Activated T-cell treated with anti-CD3 and anti-CD28 coated beads, Interleukin-2, amount 50 U/mL, for 72 hours (primary cell): ENCODE results near the gene PNMA8C. TPM values are rescaled to one million over a fixed set of nuclear protein-coding genes. Genes with fewer than 3 reads are reported as not detected.
"Not testable (repeated sequence)": the region's sequence is repeated elsewhere in the genome, so short reads cannot be mapped to it uniquely, and the experiment has no call there.

Experiments used
- ATAC-seq, 2 donors: fragments of 150-1000 bp; cut with Tn5 transposase; replicated peaks in 1 of 2; 2 replicates each; pipeline ENCODE4 v1.10.0; 2021; ENCODE audit warnings: moderate library complexity in 2 of 2, mild to moderate bottlenecking in 1 of 2
- DNase-seq, 2 donors: peaks; one replicate each; pipeline ENCODE4 v3.0.0; 2021 to 2022; ENCODE audit warnings: mixed read lengths in 1 of 2
- H3K27ac Mint-ChIP-seq: one replicate; pipeline ENCODE4 v1.8.0; 2022; ENCODE audit warnings: mild to moderate bottlenecking, moderate library complexity, mixed read lengths
- H3K27me3 Mint-ChIP-seq: one replicate; pipeline ENCODE4 v1.8.0; 2022; ENCODE audit warnings: low read depth, mixed read lengths
- H3K36me3 Mint-ChIP-seq, 2 donors: one replicate each; pipeline ENCODE4 v1.8.0; 2022; ENCODE audit warnings: mixed read lengths in 2 of 2, mild to moderate bottlenecking in 1 of 2; ENCODE audit not compliant: insufficient read depth in 2 of 2
- H3K4me1 Mint-ChIP-seq: one replicate; pipeline ENCODE4 v1.8.0; 2022; ENCODE audit warnings: low read depth, mixed read lengths
- H3K4me3 Mint-ChIP-seq, 2 donors: one replicate each; pipeline ENCODE4 v1.8.0; 2022; ENCODE audit warnings: mild to moderate bottlenecking in 2 of 2, mixed read lengths in 2 of 2, moderate library complexity in 2 of 2
- H3K9me3 Mint-ChIP-seq, 2 donors: one replicate each; pipeline ENCODE4 v1.8.0; 2022; ENCODE audit warnings: mixed read lengths in 2 of 2
- total RNA-seq, 2 donors: library from RNA; stranded (reverse); gene quantifications; one replicate each; pipeline ENCODE4 v1.2.3, GENCODE V29; 2022

The PNMA8C gene
- total RNA-seq, 2 donors from 2014 or later: not detected

DNA sequence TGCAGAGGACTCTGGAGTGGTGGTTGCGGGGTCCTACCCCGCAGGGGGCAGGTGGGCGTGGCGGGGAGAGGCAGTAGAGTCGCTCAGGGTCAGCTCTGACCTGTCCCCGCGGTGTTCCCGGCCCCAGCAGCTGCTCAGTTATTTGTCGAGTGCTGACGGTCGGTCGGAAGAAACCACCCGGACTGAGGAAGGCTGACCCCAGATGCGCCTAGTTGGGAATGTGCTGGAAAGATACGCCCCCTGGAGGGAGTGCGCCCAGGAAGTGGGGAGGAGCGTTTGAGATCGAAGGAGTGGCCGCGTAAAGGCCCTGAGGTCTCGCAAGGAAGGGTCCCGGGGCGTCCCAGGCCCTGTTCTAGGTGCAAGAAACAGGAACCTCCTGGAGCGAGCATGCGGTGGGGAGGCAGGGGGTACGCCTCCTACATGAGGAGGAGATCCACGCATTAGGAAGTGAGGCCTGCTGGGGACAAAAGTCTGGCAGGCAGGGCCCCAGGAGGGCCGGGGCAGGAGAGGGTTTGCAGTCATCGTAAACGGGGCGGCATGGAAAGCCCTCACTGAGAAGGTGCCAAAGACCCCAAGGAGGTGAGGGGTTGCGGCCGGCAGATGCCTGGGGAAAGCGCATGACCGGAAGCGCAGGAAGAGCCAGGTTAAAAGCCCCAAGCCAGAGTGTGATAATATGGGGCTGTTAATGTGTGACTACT lies 24.5 kb downstream of the PNMA8C start:
- Mint-ChIP-seq H3K9me3 (no peaks in the 10 kb centered on the region), H3K27me3 (peaks cover 62% of the 10 kb centered on the region), H3K27ac (no peak overlapping the region), H3K4me3 (peak overlapping the region; percentile 65 to 69), H3K4me1 (peaks cover 32% of the 10 kb centered on the region), H3K36me3 (no peaks in the 10 kb centered on the region)
- ATAC-seq (peak; percentile 20 to 28), DNase-seq (no peak)

GRCh38 chr19:46402725-46403124 lies 26.0 kb downstream of the PNMA8C start:
- Mint-ChIP-seq H3K4me1 (peaks cover 24% of the 10 kb centered on the region), H3K4me3 (no peak overlapping the region), H3K36me3 (no peaks in the 10 kb centered on the region), H3K27ac (no peak overlapping the region), H3K27me3 (peaks cover 48% of the 10 kb centered on the region), H3K9me3 (no peaks in the 10 kb centered on the region)
- peak; percentile 25 to 36 for ATAC-seq
- no peak for DNase-seq

DNA sequence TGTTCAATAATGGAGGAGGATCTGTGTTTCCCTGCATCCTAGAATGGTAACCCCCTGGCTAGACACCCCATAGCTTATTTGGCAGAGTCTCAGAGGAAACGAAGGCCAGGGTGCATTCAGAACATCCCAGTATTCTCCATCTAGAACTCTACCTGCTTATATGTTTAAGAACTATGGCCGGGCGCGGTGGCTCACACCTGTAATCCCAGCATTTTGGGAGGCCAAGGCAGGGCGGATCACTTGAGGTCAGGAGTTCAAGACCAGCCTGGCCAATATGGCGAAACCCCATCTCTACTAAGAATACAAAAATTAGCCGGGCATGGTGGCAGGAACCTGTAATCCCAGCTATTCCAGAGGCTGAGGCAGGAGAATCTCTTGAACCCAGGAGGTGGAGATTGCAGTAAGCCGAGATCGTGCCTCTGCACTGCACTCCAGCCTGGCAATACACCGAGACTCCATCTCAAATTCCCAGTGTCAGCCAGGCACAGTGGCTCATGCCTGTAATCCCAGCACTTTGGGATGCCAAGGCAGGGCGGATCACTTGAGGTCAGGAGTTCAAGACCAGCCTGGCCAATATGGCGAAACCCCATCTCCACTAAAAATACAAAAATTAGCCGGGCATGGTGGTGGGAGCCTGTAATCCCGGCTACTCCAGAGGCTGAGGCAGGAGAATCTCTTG lies 30.8 kb downstream of the PNMA8C start:
- not testable (repeated sequence) for ATAC-seq, H3K36me3 Mint-ChIP-seq, H3K27ac Mint-ChIP-seq, H3K9me3 Mint-ChIP-seq, H3K4me1 Mint-ChIP-seq, H3K4me3 Mint-ChIP-seq, DNase-seq
- H3K27me3 Mint-ChIP-seq: peaks cover 13% of the 10 kb centered on the region

GRCh38 chr19:46394402-46394797 lies 34.3 kb downstream of the PNMA8C start:
- Mint-ChIP-seq H3K27me3 (no peaks in the 10 kb centered on the region), H3K4me1 (no peaks in the 10 kb centered on the region), H3K27ac (no peak overlapping the region), H3K4me3 (no peak overlapping the region), H3K36me3 (peaks cover 4 to 8% of the 10 kb centered on the region in 2 donors), H3K9me3 (no peaks in the 10 kb centered on the region)
- ATAC-seq (no peak), DNase-seq (no peak)

DNA sequence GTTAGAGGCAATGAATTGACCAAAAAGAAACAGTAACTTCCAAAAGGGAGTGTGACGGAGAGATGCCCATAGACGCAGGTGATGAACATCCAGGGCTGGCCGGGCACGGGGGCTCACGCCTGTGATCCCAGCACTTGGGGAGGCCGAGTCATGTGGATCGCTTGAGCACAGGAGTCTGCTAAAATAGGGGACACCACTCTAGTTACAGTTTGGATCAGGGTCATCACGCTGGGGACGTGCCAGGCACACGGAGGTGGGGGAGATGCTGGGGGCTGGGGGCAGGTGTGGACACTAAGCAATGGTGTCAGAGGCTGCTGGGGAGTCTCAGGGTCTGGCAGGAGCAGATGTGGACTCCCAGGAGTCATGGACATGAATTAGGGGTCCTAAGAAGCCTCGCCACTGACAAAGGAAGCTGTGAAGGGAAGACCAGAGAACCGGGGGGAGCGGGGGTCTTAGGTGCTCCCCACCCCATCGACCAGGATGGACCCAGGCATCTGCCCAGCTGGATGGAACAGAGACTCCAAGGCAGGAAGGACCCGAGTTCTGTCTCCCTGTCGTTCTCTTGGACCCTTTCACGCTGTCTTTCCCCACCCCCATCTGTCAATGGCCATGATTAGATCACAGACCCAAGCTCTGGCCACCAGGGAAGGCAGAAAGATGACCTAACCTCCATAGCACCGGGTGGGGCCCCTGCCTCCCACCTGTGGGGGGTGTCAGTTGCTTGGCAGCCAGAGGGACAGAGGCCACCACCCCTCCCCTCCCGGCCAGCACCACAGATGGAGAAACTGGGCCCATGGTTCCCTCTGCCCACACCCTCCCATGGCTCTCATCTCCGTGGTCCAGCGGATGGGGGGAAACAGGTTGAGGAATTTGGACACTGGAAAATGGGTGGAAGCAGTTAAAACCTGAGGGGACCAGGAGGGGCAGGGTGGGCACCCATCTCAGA lies 35.0 kb downstream of the PNMA8C start:
- H3K27ac Mint-ChIP-seq: no peak overlapping the region
- no peak overlapping the region for H3K4me3 Mint-ChIP-seq
- no peaks in the 10 kb centered on the region for H3K4me1 Mint-ChIP-seq
- H3K9me3 Mint-ChIP-seq: no peaks in the 10 kb centered on the region
- no peak for DNase-seq
- ATAC-seq: no peak
- no peaks in the 10 kb centered on the region for H3K27me3 Mint-ChIP-seq
- peaks cover 6 to 10% of the 10 kb centered on the region in 2 donors for H3K36me3 Mint-ChIP-seq

- H3K27ac Mint-ChIP-seq: peak overlapping the region; percentile 15
- DNase-seq: no peak
- H3K27me3 Mint-ChIP-seq: no peaks in the 10 kb centered on the region
- no peaks in the 10 kb centered on the region for H3K9me3 Mint-ChIP-seq
- no peak for ATAC-seq
- H3K36me3 Mint-ChIP-seq: peaks cover 6 to 10% of the 10 kb centered on the region in 2 donors
- H3K4me3 Mint-ChIP-seq: no peak overlapping the region
- H3K4me1 Mint-ChIP-seq: no peaks in the 10 kb centered on the region
Measured at GRCh38 chr19:46392837-46393236, 35.9 kb downstream of the PNMA8C start.

DNA sequence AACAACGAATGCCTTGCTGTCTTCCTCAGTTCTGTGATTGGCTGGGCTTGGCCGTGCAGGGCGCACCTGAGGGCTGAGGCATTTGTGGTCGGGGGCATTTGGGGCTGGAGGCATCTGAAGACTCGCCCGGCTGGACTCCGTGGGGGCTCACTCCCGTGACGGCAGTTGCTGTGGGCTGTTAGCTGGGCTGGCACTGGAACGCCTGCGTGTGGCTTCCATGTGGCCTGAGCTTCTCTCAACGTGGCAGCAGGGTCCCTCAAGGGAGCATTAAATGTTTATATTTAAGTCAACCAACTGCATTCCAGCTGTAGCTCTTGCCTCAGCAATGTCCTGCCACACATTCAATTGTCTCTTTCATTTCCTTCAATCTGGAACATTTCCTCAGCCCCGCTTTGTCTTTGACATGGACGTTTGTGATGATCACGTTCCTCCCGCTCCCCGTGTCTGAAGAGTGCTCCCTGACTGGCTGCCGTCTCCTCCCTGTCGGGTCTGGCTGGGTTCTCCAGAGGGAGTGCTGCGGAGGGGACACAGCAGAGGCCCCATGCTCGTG lies 36.4 kb downstream of the PNMA8C start:
- no peak for DNase-seq
- Mint-ChIP-seq H3K9me3 (no peaks in the 10 kb centered on the region), H3K27me3 (no peaks in the 10 kb centered on the region), H3K4me3 (no peak overlapping the region), H3K36me3 (peaks cover 6 to 13% of the 10 kb centered on the region in 2 donors), H3K4me1 (no peaks in the 10 kb centered on the region), H3K27ac (peak overlapping the region; percentile 15)
- no peak for ATAC-seq

- no peak for DNase-seq
- Mint-ChIP-seq H3K4me1 (no peaks in the 10 kb centered on the region), H3K27me3 (no peaks in the 10 kb centered on the region), H3K36me3 (peaks cover 6 to 17% of the 10 kb centered on the region in 2 donors), H3K9me3 (no peaks in the 10 kb centered on the region), H3K4me3 (no peak overlapping the region), H3K27ac (no peak overlapping the region)
- ATAC-seq: no peak
Measured at GRCh38 chr19:46391296-46392251, 37.2 kb downstream of the PNMA8C start.

DNA sequence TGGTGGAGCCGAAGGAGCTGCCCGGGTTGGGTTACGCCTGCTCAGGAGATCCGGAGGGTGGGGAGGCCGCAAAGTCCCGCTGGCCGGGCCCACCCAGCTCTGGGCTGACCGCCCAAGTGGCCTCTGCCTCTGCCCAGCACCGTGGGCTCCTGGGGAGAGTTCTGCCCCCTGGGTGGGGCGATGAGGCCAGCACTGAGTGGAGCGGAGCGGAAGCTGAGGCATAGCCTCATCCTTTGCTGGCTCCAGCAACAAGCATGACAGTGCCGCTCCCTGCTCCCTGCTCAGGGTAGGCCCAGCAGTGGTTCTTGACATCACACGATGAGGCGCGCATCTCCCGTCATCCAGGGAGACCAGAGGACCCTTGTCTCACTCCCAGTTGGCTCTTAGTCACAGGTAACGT lies 37.9 kb downstream of the PNMA8C start:
- peaks cover 6 to 17% of the 10 kb centered on the region in 2 donors for H3K36me3 Mint-ChIP-seq
- DNase-seq: no peak
- no peaks in the 10 kb centered on the region for H3K9me3 Mint-ChIP-seq
- H3K27ac Mint-ChIP-seq: no peak overlapping the region
- no peak for ATAC-seq
- H3K4me1 Mint-ChIP-seq: no peaks in the 10 kb centered on the region
- no peak overlapping the region for H3K4me3 Mint-ChIP-seq
- no peaks in the 10 kb centered on the region for H3K27me3 Mint-ChIP-seq

GRCh38 chr19:46390121-46390858 lies 38.4 kb downstream of the PNMA8C start:
- ATAC-seq (no peak), DNase-seq (no peak)
- Mint-ChIP-seq H3K36me3 (peaks cover 6 to 19% of the 10 kb centered on the region in 2 donors), H3K27me3 (no peaks in the 10 kb centered on the region), H3K4me1 (no peaks in the 10 kb centered on the region), H3K4me3 (no peak overlapping the region), H3K9me3 (no peaks in the 10 kb centered on the region), H3K27ac (no peak overlapping the region)

- Mint-ChIP-seq H3K4me1 (no peaks in the 10 kb centered on the region), H3K9me3 (no peaks in the 10 kb centered on the region), H3K36me3 (peaks cover 10 to 19% of the 10 kb centered on the region in 2 donors), H3K27ac (no peak overlapping the region), H3K27me3 (no peaks in the 10 kb centered on the region), H3K4me3 (no peak overlapping the region)
- ATAC-seq (no peak), DNase-seq (no peak)
Measured at GRCh38 chr19:46388311-46389095, 40.2 kb downstream of the PNMA8C start.
